DMS 273 treated with DMSO at 0.1 percent for 48 hours (cell line): ENCODE results near the gene TLE6.
"Not testable (repeated sequence)": the region's sequence is repeated elsewhere in the genome, so short reads cannot be mapped to it uniquely, and the experiment has no call there.

Experiments
- DNase-seq: peaks from one replicate; lab custom pipeline; 2025; lab: John Stamatoyannopoulos, UW

The TLE6 gene

GRCh38 chr19:3029065-3029923 is 51.9 kb downstream of the TLE6 start, which contains the start of gene TLE2:
TSS of gene TLE2 (minus strand) at chr19:3029280. CDS start at chr19:3028904, 376 bp downstream.
- no peak for DNase-seq

DNA sequence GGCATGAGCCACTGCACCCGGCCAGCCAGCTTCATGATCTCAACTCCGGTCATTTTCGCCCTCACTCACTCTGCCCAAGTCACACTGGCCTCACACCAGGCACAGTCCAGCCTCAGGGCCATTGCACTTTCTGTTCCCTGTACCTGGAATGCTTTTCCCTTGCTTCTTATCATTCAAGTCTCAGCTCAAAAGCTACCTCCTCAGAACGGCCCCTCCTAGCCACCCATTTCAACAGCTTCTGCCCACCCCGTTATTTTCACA is 54.2 kb downstream of the TLE6 start:
- DNase-seq: no peak

DNA sequence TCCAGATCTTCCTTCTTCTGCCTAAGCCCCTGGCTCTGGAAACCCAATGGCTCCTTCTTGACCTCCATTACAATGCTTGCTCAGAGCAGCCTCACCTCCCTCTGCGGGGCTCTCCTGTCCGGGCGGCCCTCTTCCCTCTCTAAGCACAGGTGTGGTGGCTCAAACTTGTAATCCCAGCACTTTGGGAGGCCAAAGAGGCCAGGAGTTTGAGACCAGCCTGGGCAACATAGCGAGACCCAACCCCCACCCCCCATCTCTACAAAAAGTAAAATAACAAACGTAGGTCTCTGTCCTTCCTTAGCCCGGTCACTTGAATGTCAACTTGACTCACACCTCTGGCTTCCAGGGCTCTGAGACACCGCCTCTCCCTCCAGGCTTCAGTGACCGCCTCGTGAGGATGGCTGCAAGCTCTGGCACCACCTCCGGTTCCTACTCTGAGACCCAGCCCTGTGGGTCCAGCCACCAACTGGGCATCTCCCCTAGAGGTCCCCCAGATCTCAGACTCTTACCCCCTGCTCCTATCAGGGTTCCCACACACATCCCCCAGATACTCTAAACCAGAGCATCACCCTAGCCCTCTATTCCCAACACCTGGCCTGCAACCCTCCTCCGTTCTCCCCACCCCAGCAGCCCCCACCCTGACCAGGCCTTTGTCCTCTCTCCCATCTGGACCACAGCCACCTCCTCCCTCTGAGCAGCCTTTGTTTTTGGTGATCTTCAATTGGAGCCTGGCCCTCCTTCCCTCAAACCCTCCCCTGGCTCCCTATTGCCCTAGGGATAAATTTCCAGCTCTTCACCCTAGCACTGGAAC is 56.4 kb downstream of the TLE6 start:
- DNase-seq: no peak

DNA sequence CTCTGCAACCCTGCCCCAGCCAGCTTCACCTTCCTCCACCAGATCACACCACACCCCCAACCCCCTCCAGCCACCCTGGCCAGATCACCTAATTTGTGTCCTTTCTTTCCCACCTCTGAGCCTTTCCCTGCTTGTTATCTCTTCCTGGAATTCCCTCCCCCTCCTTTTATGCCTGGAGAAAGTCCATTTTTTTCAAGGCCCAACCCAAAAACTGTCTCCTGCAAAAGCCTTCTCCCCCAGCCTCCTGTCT is 57.0 kb downstream of the TLE6 start:
- no peak for DNase-seq

GRCh38 chr19:3034656-3035541 is 57.5 kb downstream of the TLE6 start:
- no peak for DNase-seq

DNA sequence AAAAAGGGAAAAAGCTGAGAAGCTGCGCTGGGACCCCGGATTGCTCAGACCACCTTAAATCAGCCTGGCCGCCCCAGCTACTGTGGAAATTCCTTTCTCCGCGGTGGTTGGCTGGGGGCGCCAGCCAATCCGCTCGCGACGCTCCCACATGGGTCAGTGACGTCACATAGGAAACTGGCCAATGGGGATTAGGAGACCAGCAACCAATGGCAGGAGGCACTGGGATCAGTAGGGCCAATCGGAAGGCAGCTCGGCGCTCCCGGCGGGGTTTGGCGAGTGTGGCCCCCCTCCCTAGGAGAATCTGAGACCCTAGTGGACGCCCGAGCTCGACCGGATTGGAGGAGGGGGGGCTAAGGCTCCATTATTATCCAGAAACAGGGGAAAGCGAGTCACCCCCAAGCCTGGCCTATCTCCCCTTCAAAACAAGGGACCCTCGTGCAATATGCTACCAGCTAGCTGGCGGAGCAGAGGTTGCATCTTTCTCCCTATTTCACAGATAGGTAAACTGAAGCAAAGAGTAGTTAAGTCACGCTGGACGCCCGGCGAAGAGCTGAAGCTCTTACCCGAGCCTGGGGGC is 58.3 kb downstream of the TLE6 start:
- DNase-seq: peak; percentile 98

GRCh38 chr19:3036119-3036976 is 59.0 kb downstream of the TLE6 start:
- DNase-seq: peak; percentile 93

GRCh38 chr19:3036977-3037544 is 59.7 kb downstream of the TLE6 start:
- DNase-seq: not testable (repeated sequence)

DNA sequence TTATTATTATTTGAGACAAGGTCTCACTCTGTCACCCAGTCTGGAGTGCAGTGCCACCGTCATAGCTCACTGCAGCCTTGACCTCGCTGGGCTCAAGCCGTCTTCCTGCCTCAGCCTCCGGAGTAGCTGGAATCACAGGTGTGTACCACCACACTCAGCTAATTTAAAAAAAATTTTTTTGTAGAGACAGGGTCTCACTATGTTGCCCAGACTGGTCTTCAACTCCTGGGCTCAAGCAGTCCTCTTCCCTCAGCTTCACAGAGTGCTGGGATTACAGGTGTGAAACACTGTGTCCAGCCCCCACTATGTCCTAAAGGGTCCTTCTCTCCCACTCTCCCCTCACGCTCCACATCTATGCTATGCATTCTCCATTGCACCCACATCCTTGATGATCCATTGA is 60.9 kb downstream of the TLE6 start:
- no peak for DNase-seq

- no peak for DNase-seq
These were observed 61.8 kb downstream of the TLE6 start for GRCh38 chr19:3039125-3039524.

- DNase-seq: no peak
These were observed 62.3 kb downstream of the TLE6 start for GRCh38 chr19:3039641-3040077.

DNA sequence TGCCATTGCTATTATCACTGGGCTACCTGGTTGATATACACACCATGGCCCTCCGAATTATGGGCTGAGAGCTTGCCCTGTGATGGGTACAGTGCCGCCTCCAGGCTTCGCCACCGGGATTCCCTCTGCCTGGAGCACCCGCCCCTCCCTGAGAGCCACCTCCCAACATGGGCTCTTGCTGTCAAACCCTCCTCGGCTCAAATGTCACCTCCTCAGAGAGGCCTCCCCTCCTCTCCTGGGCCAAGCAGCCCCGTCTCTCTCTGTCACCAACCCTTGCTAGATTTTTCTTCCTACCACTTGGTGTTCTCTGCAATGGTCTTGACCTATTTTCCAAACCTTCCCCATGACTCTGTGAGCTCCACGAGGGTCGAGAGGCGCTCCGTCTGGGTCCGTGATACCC is 64.0 kb downstream of the TLE6 start:
- no peak for DNase-seq

DNA sequence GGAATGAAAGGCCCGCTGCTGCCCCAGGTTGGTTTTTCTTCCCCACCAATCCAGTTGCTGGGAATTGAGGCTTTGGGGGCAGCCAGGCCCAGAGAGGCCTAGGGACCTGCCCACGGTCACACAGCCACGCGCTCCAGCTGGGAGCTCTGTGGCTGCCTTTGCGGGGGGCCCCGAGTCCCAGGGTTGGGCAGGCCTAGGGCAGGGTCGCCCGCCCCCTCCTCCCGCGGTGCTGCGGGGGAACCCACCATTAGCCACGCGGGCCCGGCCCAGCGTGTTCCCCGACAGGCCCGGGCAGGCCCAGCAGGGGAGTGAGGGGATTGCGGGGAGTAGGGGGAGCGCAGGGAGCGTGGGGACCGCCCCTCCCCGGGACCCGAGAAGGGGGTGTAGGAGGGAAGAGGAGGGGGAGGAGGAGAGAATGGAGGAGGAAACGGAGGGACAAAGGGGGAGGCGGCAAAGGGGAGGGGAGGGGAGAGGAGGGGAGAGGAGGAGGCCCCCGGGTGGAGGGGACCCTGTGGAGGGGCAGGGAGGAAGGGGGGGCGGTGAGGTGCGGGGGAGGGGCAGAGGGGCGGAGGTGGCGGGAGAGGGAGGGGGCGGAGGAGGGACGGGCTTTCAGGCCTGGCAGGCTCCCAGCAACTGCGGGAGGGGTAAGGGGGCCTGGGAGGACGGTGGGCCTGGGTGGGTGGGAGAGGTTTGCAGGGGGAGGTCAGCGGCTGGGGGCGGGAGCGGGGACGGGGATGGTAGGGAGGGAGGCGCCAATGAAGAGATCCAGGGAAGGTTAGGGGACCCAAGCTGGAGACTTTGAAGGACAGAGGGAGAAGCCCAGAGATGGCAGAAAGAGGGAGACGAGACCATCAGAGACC is 64.6 kb downstream of the TLE6 start:
- no peak for DNase-seq

- no peak for DNase-seq
These were observed 65.4 kb downstream of the TLE6 start for GRCh38 chr19:3042621-3043267.
